Spleen (tissue), 13 donors: ENCODE data around the gene ZDHHC14. TPM values are rescaled to one million over a fixed set of nuclear protein-coding genes. Genes with fewer than 3 reads are reported as not detected.
A peak's percentile ranks its signal among the peaks of the same experiment; 100 is the strongest.

Source experiments
- DNase-seq: peaks from one replicate; pipeline ENCODE4 v3.0.0-alpha.2; 2020
- H3K27ac ChIP-seq, 8 donors: fragments of 200-600 bp; sonication (generic) in 7 of 8; 1 replicate in 4 of 8; 2 replicates in 4 of 8; pipeline versions ENCODE4 v1.5.0 to v1.8.0; 2016 to 2021; ENCODE audit warnings: inconsistent platforms in 4 of 8, mild to moderate bottlenecking in 4 of 8, moderate library complexity in 1 of 8
- H3K27me3 ChIP-seq, 7 donors: fragments of 200-600 bp; sonication (generic) in 6 of 7; replicated peaks in 1 of 7; 1 replicate in 4 of 7; 2 replicates in 3 of 7; pipeline versions ENCODE4 v1.5.0 to v1.8.0; 2016 to 2021; ENCODE audit warnings: inconsistent platforms in 3 of 7, mild to moderate bottlenecking in 1 of 7
- H3K36me3 ChIP-seq, 6 donors: fragments of 200-600 bp; sonication (generic) in 5 of 6; 1 replicate in 4 of 6; 2 replicates in 2 of 6; pipeline versions ENCODE4 v1.5.0 to v1.8.0; 2016 to 2021; ENCODE audit warnings: inconsistent platforms in 2 of 6
- H3K4me1 ChIP-seq, 6 donors: fragments of 200-600 bp; sonication (generic) in 5 of 6; 1 replicate in 3 of 6; 2 replicates in 3 of 6; pipeline versions ENCODE4 v1.5.0 to v1.8.0; 2016 to 2021; ENCODE audit warnings: inconsistent platforms in 3 of 6
- H3K4me3 ChIP-seq, 8 donors: fragments of 200-600 bp; sonication (generic) in 7 of 8; 1 replicate in 4 of 8; 2 replicates in 4 of 8; pipeline versions ENCODE4 v1.5.0 to v1.8.0; 2016 to 2021; ENCODE audit warnings: inconsistent platforms in 4 of 8, mild to moderate bottlenecking in 4 of 8, moderate library complexity in 2 of 8
- H3K9me3 ChIP-seq, 8 donors: fragments of 200-600 bp; sonication (generic) in 7 of 8; 1 replicate in 4 of 8; 2 replicates in 4 of 8; pipeline versions ENCODE4 v1.5.0 to v1.8.0; 2016 to 2021; ENCODE audit warnings: inconsistent platforms in 4 of 8
- CTCF ChIP-seq, 11 experiments: fragments of 200-600 bp in 7 of 11; fragments of 450-650 bp in 4 of 11; sonication (generic) in 4 of 11; IDR thresholded peaks in 8 of 11; conservative IDR thresholded peaks in 3 of 11; 1 replicate in 7 of 11; 2 replicates in 4 of 11; pipeline versions ENCODE4 v1.4.0 to v1.8.0; 2016 to 2021; ENCODE audit warnings: antibody characterized with exemption in 11 of 11, inconsistent platforms in 4 of 11, mild to moderate bottlenecking in 1 of 11
- POLR2A ChIP-seq, 3 donors: fragments of 450-650 bp; IDR thresholded peaks; one replicate each; pipeline ENCODE4 v1.5.1; 2017; ENCODE audit warnings: antibody characterized with exemption in 3 of 3, mild to moderate bottlenecking in 1 of 3
- POLR2AphosphoS5 ChIP-seq, 3 donors: sonication (generic); formaldehyde crosslinking; IDR thresholded peaks; one replicate each; pipeline ENCODE4 v1.5.1; 2017; ENCODE audit warnings: antibody characterized with exemption in 3 of 3
- WGBS, 5 donors: extraction: QIAGEN DNeasy Blood & Tissue Kit in 3 of 5; methylation state at CpG; one replicate each; pipeline versions ENCODE4 v1.1.5 to v1.1.7; 2013 to 2018; 5-methylcytosine and 5-hydroxymethylcytosine counted together
- intact Hi-C: fragments of 100-400 bp; cut with DNase I; formaldehyde crosslinking; loops from one replicate; pipeline ENCODE4 v1.15.0; 2023; ENCODE audit warnings: low total_unique reads
- long read RNA-seq, 2 donors: transcript quantifications; one replicate each; lab custom pipeline, GENCODE V29; 2026
- polyA plus RNA-seq, 3 donors: library from polyadenylated mRNA; stranded (reverse); fragments of 200-250 nt; gene quantifications; one replicate each; pipeline ENCODE4 v1.2.1, GENCODE V29; 2013
- total RNA-seq, 7 donors: library from RNA; depleted of rRNA in 3 of 7; stranded (reverse); fragments of >200 nt in 3 of 7; fragmentation: NEBNext Ultra II Directional in 4 of 7; extraction: Animal tissue kit (Norgen Biotek cat#: 25700) in 4 of 7; gene quantifications; one replicate each; pipeline versions ENCODE4 v1.1.0 to v1.2.1, GENCODE V29; 2016 to 2021
- donor health status: healthy with polysubstance abuse.
- donor health status: DM: no; HTN: no; CAD: no; lungs with moderate emphysema.
- donor health status: DM: no; HTN: no; CAD: no.
- donor health status: Bipolar disorder and iron deficiency.
- donor health status: healthy.
- donor health status: DM: no; HTN: no; CAD: no.
- donor health status: DM: yes; HTN: yes; CAD: no.

The ZDHHC14 gene
- total RNA-seq (10 to 100 TPM; 10.0 to 18.2 (median 15.8) TPM), polyA plus RNA-seq (10 to 100 TPM in 2 of 3 donors, 1 to 10 TPM in 1; 7.8 to 12.8 (median 10.7) TPM)
- long read RNA-seq, donor 1, partial matches to known transcripts, result 0 of 1 reads
- long read RNA-seq, donor 1, other reads (novel, unspliced or antisense), result 0 of 1 reads
- long read RNA-seq, donor 2, partial matches to known transcripts, result 7 of 9 reads
- long read RNA-seq, donor 2, other reads (novel, unspliced or antisense), result 0 of 9 reads

DNA sequence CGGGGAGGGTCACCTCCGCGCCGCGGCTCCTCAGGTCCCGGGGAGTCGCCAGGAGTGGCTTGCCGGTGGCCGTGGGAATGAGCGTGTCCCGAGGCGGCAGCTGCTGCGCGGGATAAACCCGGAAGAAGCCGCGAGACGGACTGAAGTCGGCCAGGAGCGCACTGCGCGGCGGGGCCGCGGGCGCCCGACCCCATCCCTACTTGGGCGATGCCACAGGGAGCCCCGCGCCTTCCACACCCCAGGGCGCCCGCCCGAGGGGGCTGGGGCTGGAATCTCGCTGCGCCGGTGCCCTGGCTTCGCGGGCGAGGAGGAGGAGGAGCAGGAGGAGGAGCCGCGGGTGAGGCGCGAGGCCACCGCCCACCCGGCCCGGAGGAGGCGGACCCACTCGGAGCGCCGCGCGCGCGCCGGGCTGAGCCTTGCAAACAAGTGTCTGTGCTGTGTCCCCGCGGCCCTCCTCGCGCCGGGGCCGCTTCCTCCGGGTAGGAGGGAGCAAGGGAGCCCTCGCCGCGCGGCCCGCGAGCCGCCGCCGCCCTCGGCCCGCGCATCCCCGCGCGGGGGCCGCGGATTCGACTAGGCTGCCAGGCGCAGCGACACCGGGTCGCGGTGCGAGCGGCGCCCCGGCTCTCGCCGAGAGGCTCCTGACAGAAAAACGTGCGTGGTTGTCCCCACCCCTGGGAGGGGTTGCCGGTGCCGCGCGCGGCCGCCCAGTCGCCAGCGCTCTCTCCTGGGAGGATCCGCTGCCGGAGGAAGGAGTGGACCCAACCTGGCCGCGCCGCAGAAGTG lies at the start of gene ZDHHC14:
Gene ZDHHC14 (plus strand): TSS at position 412 of the 783 bp plus-strand sequence.
- peaks cover 4 to 51% (median 24%) of the 10 kb centered on the region in 6 donors for H3K4me1 ChIP-seq
- peaks cover 0 to 6% (median 0%) of the 10 kb centered on the region in 7 donors for H3K27me3 ChIP-seq
- TF ChIP-seq POLR2A (IDR thresholded peaks at IDR 0.05) (no peak), POLR2AphosphoS5 (IDR thresholded peaks at IDR 0.05) (peak; percentile 92 to 94 (median 92)), CTCF (IDR thresholded peaks at IDR 0.05 in 8 of 11, conservative IDR thresholded peaks at IDR 0.05 in 3 of 11) (no peak)
- no peaks in the 10 kb centered on the region for H3K9me3 ChIP-seq
- H3K27ac ChIP-seq, result peak within 1 kb of the TSS; percentile 90 to 97 (median 94)
- 0 to 1% (median 0%) methylated on average over 20 to 106 of the region's 106 CpGs for WGBS, 5 donors
- H3K4me3 ChIP-seq, result peak within 1 kb of the TSS; percentile 79 to 100 (median 97)
- DNase-seq, result peak; percentile 99
- intact Hi-C loops, result loop anchor here (10.0 kb wide), 1 partner anchor 56 kb away; the partner anchor contains the start of gene TMEM242
- no peaks in the 10 kb centered on the region for H3K36me3 ChIP-seq

GRCh38 chr6:157332813-157333212 lies 48.2 kb upstream of the ZDHHC14 start:
- 54 to 92% (median 67%) methylated on average over 6 to 7 of the region's 7 CpGs for WGBS, 5 donors
- H3K27me3 ChIP-seq, result peaks cover 0 to 55% (median 7%) of the 10 kb centered on the region in 7 donors
- TF ChIP-seq POLR2AphosphoS5 (IDR thresholded peaks at IDR 0.05), result no peak
- no peak for TF ChIP-seq CTCF (IDR thresholded peaks at IDR 0.05 in 8 of 11, conservative IDR thresholded peaks at IDR 0.05 in 3 of 11)
- no peak for TF ChIP-seq POLR2A (IDR thresholded peaks at IDR 0.05)
- no peak overlapping the region for H3K4me3 ChIP-seq
- intact Hi-C loops, result no loop called here
- H3K9me3 ChIP-seq, result no peaks in the 10 kb centered on the region
- DNase-seq, result peak; percentile 30
- no peaks in the 10 kb centered on the region for H3K4me1 ChIP-seq
- H3K27ac ChIP-seq, result no peak overlapping the region
- no peaks in the 10 kb centered on the region for H3K36me3 ChIP-seq

- WGBS, 5 donors, result 74 to 88% (median 79%) methylated on average over 4 of the region's 4 CpGs
- no peak for DNase-seq
- intact Hi-C loops, result no loop called here
Observed at GRCh38 chr6:157333537-157333936, 47.5 kb upstream of the ZDHHC14 start.

More at GRCh38 chr6:157333537-157333936, 47.5 kb upstream of the ZDHHC14 start:
- no peak overlapping the region for H3K4me3 ChIP-seq
- H3K27ac ChIP-seq, result no peak overlapping the region
- no peaks in the 10 kb centered on the region for H3K36me3 ChIP-seq
- TF ChIP-seq POLR2AphosphoS5 (IDR thresholded peaks at IDR 0.05) (no peak), CTCF (IDR thresholded peaks at IDR 0.05 in 8 of 11, conservative IDR thresholded peaks at IDR 0.05 in 3 of 11) (no peak), POLR2A (IDR thresholded peaks at IDR 0.05) (no peak)
- H3K9me3 ChIP-seq, result no peaks in the 10 kb centered on the region
- H3K27me3 ChIP-seq, result peaks cover 0 to 63% (median 7%) of the 10 kb centered on the region in 7 donors
- H3K4me1 ChIP-seq, result no peaks in the 10 kb centered on the region
